Smooth muscle cell of bladder (primary cell): Measurements from ENCODE around the gene PELI3. TPM values are rescaled to one million over a fixed set of nuclear protein-coding genes. Genes with fewer than 3 reads are reported as not detected.

Experiments
- total RNA-seq: library from RNA; depleted of rRNA; stranded (reverse); fragments of >200 nt; gene quantifications from 2 replicates; pipeline ENCODE4 v1.2.3, GENCODE V29; 2014

Gene PELI3, protein sequence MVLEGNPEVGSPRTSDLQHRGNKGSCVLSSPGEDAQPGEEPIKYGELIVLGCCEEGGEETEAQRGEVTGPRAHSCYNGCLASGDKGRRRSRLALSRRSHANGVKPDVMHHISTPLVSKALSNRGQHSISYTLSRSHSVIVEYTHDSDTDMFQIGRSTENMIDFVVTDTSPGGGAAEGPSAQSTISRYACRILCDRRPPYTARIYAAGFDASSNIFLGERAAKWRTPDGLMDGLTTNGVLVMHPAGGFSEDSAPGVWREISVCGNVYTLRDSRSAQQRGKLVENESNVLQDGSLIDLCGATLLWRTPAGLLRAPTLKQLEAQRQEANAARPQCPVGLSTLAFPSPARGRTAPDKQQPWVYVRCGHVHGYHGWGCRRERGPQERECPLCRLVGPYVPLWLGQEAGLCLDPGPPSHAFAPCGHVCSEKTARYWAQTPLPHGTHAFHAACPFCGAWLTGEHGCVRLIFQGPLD
- total RNA-seq, result 16.1 and 22.7 TPM in 2 replicates

DNA sequence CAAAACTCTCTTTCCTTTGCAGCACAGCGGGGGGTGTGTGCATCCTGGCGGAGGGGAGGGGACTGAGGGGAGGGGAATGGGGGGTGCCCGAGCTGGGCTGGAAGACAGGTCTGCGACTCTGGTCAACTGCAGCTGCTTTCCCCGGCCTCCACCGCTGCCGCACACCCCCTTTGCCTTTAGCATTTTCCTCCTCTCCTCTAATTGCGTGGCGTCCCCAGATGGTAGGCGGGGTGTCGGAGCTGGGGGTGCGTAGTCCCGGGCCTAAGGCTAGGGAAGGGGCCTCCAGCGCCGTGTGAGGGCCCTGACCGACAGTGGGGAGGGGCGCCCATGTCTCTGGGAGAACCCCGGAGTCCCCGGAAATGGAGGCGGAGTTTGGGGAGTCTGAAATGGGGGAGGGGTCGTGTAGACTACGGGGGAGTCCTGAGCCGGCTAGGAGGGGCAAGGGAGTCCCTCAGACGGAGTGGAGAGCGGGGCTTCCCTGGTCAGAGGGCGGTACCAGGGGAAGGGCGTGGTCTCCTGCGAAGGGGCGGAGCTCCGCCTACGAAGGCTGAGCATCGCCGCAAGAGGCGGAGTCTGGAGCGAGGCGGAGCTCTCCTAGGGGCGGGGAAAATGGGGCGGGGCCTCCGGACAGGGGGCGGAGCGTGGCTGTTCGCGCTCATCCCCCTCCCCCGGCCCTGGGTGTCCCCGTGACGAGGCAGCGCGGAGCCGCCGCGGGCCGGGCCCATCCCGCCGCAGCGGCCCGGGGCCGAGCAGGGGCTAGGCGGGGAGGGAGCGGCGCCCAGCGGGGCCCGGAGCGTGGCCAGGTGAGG is at the start of gene PELI3:
Gene PELI3 (plus strand): TSS at position 681 of the 809 bp plus-strand sequence. CDS start 1,224 bp downstream, outside the sequence.

DNA sequence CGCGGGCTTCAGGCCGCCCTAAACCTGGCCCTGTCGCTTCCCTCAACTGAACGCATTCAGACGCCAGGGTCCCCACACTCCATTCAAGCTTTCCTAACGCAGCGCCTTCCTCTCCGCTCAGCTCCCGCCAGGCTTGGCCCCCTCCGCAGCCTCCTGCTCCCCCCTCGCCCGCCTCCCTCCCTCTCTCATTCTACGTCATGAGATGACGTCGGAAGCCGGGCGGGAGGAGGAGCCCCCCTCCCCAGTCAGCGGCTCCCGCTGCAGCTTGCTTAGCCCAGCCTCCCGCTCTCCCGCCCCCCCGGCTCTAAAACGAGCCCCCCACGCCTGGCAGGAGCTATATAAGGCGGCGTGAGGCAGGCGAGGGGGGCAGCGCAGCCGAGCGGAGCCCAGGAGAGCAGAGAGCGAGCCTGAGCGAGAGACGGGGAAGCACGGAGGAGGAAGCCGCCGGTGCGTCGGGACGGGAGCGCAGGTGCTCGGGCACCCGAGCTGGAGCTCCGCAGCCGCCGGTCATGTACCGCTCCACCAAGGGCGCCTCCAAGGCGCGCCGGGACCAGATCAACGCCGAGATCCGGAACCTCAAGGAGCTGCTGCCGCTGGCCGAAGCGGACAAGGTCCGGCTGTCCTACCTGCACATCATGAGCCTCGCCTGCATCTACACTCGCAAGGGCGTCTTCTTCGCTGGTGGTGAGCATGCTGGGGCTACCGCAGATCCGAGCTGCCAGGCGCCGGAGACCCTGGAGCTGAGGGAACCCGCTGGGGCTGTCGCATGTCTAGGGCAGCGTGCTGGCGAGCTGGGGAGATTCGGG is 45.8 kb upstream of the PELI3 start, which contains the start of gene NPAS4:
Gene NPAS4 (plus strand): TSS at position 365 of the 806 bp plus-strand sequence. CDS start 145 bp downstream, at position 510.

DNA sequence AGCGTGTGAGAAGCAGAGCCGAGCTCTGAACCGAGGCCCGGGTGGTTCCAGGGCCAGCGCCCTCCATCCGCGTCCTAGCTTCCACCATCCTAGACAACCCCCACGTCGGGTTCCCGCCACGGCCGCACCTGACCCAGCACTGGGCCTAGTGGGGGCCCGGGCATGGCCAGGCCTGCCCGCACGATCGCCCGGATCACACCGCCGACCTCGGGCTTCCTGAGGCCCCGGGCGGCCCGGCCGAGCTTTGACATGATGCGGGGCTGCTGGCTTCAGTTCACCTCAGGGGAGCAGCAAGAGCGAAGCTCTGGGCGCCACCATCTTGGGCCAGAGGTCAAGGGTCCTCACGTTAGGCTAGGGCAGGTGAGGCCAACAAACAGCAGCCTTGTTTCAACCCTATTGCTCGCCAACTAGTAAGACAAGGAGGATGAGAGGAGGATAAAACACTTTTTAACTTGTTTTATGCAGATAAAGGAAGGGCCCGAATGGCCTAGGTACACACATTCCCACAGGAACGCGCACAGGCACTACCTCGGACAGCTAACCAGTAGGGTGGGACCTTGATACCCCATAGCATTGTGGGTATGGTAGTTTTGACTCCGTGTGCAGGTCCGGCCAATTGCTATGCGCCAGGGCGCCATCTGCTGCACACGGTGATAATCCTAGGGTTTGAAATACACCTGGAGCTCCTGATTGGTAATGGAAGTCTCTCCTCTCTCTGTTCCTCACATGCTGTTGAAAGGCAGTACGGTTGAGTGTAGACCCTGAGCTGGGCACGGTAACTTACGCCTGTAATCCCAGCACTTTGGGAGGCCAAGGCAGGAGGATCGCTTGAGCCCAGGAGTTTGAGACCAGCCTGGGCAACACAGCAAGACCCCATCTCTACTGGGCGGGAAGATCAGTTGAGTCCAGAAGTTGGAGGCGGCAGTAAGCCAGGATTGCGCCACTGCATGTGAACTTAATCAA is 27.9 kb upstream of the PELI3 start, which contains the start of gene MRPL11:
Gene MRPL11 (minus strand): TSS at position 345 of the 963 bp plus-strand sequence. CDS start 94 bp downstream, at position 251.

DNA sequence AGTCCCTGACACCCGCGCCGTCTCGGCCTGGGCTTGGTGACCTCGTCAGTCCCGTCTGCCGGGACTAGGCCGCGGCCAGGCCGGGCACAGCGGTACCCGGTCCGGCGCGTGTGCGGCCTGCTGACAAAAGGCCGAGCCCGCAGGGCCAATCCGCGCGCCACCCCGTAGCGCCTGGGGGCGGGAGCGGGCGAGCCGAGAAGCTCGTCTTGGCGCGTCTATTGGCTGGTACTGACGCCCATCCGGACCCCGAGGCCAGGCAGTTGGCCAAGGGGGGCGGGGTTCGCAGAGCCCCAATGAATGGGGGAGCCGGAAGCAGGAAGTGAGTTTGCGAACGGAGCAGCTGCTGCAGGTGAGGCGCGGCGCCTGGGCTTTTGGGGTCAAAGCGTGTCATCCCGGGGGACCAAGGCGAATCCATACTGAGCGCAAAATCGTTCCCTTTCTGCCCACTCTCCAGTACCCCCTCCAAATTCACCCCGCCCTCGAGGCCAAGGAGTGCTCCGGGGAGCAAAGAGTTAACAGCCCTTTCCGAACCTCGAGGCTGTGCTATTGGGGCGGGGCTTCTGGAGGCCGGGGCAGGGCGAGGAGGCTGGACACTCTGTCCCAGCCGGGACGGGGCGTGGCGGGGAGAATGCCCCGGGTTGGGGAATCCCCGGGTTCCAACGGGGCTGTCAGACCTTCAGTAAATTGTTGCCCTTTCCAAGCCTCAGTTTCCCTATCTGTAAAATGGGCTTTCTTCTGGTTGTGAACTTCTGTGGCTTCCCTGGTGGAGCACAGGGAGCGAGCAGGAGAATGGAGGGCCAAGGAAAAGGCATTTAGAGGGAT is 13.6 kb downstream of the PELI3 start, which contains the start of gene DPP3:
Gene DPP3 (plus strand): TSS at position 318 of the 822 bp plus-strand sequence. CDS start 1,767 bp downstream, outside the sequence.

DNA sequence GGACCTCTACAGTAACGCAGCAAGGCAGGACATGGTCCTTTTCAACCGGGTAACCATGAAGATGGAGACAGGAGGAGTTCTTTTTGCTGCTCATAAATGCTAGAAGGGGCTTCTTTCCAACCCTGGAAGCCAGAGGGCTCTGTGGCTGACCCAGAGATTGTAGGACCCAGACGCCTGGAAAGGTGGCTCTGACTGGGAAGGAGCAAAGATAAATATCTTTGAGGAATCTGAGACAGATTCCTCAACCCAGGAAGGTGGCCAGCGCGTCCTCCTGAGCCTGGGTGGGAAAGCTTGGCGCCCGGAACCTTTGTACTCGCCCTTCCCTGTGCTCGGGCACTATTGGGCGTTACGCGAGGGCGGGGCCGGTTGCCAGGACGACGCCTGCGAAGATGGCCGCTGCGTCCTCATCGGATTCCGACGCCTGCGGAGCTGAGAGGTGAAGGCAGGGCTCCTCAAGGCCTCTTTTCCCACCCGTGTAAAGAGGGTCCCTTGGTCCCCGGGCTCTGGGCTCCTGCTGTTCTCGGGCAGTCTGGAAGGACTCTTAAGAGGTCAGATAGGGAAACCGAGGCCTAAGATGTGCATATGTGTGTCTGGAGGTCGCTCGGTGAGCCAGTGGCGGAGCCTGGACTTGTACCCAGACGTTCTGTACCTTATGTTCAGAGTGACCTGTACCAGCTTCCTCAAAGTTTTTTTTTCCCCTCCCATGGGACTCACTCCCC is 43.7 kb downstream of the PELI3 start, which contains the start of gene BBS1:
Gene BBS1 (plus strand): TSS at position 365 of the 719 bp plus-strand sequence. CDS start 25 bp downstream, at position 390.

Other genes starting within 250 kb of the PELI3 start
- 12.7 and 18.8 TPM in 2 replicates for gene KLC2, start 209.2 kb upstream of the PELI3 start, total RNA-seq
- 47.9 and 58.0 TPM in 2 replicates for gene RAB1B, start 198.3 kb upstream of the PELI3 start, total RNA-seq
- 0.28 TPM in 1 of 2 replicates, not detected in the other for gene CNIH2, start 188.7 kb upstream of the PELI3 start, total RNA-seq
- 237 and 239 TPM in 2 replicates for gene YIF1A, start 177.8 kb upstream of the PELI3 start, total RNA-seq
- gene TMEM151A, start 175.0 kb upstream of the PELI3 start, total RNA-seq, result under 0.01 and 0.18 TPM in 2 replicates
- 60.8 and 63.9 TPM in 2 replicates for gene CD248, start 149.9 kb upstream of the PELI3 start, total RNA-seq
- 9.7 and 16.2 TPM in 2 replicates for gene RIN1, start 130.5 kb upstream of the PELI3 start, total RNA-seq
- gene BRMS1, start 121.8 kb upstream of the PELI3 start, total RNA-seq, result 49.1 and 54.2 TPM in 2 replicates
- 28.2 and 43.2 TPM in 2 replicates for gene B4GAT1, start 119.3 kb upstream of the PELI3 start, total RNA-seq
- 0.09 and 0.14 TPM in 2 replicates for gene SLC29A2, start 95.1 kb upstream of the PELI3 start, total RNA-seq
- gene NPAS4, start 45.9 kb upstream of the PELI3 start, total RNA-seq, result not detected in 2 replicates
- 40.4 and 41.0 TPM in 2 replicates for gene MRPL11, start 28.1 kb upstream of the PELI3 start, total RNA-seq
- 37.3 and 48.8 TPM in 2 replicates for gene DPP3, start 13.5 kb downstream of the PELI3 start, total RNA-seq
- 19.1 and 27.7 TPM in 2 replicates for gene BBS1, start 43.7 kb downstream of the PELI3 start, total RNA-seq
- 11.0 and 13.0 TPM in 2 replicates for gene ZDHHC24, start 79.1 kb downstream of the PELI3 start, total RNA-seq
- gene ACTN3, start 80.0 kb downstream of the PELI3 start, total RNA-seq, result 0.14 and 0.18 TPM in 2 replicates
- 15.9 and 21.3 TPM in 2 replicates for gene CTSF, start 101.7 kb downstream of the PELI3 start, total RNA-seq
- gene CCDC87, start 126.2 kb downstream of the PELI3 start, total RNA-seq, result 0.14 and 0.28 TPM in 2 replicates
- 51.1 and 60.2 TPM in 2 replicates for gene CCS, start 126.3 kb downstream of the PELI3 start, total RNA-seq
- gene RBM14, start 149.7 kb downstream of the PELI3 start, total RNA-seq, result 16.2 and 20.1 TPM in 2 replicates
- gene RBM4, start 171.8 kb downstream of the PELI3 start, total RNA-seq, result 100 and 119 TPM in 2 replicates
- gene RBM4B, start 211.0 kb downstream of the PELI3 start, total RNA-seq, result 22.6 and 28.7 TPM in 2 replicates